Heart left ventricle (tissue), 16 donors: Measurements from ENCODE around the gene DNAJB11. TPM values are rescaled to one million over a fixed set of nuclear protein-coding genes. Genes with fewer than 3 reads are reported as not detected.
"Not testable (repeated sequence)": the region's sequence is repeated elsewhere in the genome, so short reads cannot be mapped to it uniquely, and the experiment has no call there.

Experiments used
- ATAC-seq, 4 donors: fragments of 200-7000 bp; cut with Tn5 transposase; one replicate each; pipeline ENCODE4 v1.9.1; 2020 to 2022; ENCODE audit warnings: moderate library complexity in 4 of 4, mild to moderate bottlenecking in 3 of 4, moderate number of reproducible peaks in 1 of 4
- DNase-seq, 5 donors: peaks; one replicate each; pipeline ENCODE4 v3.0.0-alpha.2; 2020
- H3K27ac ChIP-seq, 12 donors: fragments of 200-600 bp; sonication (generic) in 4 of 12; one replicate each; pipeline versions ENCODE4 v1.5.0 to v1.8.0; 2016 to 2022; ENCODE audit warnings: mild to moderate bottlenecking in 2 of 12
- H3K27me3 ChIP-seq, 9 donors: fragments of 200-600 bp; sonication (generic) in 2 of 9; one replicate each; pipeline versions ENCODE4 v1.5.1 to v1.8.0; 2016 to 2022; ENCODE audit warnings: mild to moderate bottlenecking in 3 of 9
- H3K36me3 ChIP-seq, 9 donors: fragments of 200-600 bp; sonication (generic) in 2 of 9; one replicate each; pipeline versions ENCODE4 v1.5.0 to v1.8.0; 2018 to 2022; ENCODE audit warnings: mild to moderate bottlenecking in 2 of 9
- H3K4me1 ChIP-seq, 12 donors: fragments of 200-600 bp; sonication (generic) in 4 of 12; one replicate each; pipeline versions ENCODE4 v1.5.0 to v1.8.0; 2016 to 2022; ENCODE audit warnings: mild to moderate bottlenecking in 3 of 12
- H3K4me3 ChIP-seq, 12 donors: fragments of 200-600 bp; sonication (generic) in 4 of 12; one replicate each; pipeline versions ENCODE4 v1.5.0 to v1.8.0; 2017 to 2022; ENCODE audit warnings: mild to moderate bottlenecking in 9 of 12, moderate library complexity in 4 of 12
- H3K9me3 ChIP-seq, 12 donors: fragments of 200-600 bp; sonication (generic) in 4 of 12; one replicate each; pipeline versions ENCODE4 v1.5.0 to v1.8.0; 2016 to 2022; ENCODE audit warnings: mild to moderate bottlenecking in 1 of 12
- CTCF ChIP-seq, 12 donors: fragments of 200-600 bp; sonication (generic) in 4 of 12; IDR thresholded peaks; one replicate each; pipeline versions ENCODE4 v1.5.0 to v1.8.0; 2018 to 2022; ENCODE audit warnings: antibody characterized with exemption in 12 of 12, mild to moderate bottlenecking in 5 of 12
- POLR2A ChIP-seq, 2 donors: fragments of 450-650 bp; IDR thresholded peaks; one replicate each; pipeline ENCODE4 v1.6.1; 2017; ENCODE audit warnings: antibody characterized with exemption in 2 of 2, mild to moderate bottlenecking in 2 of 2, moderate library complexity in 2 of 2
- WGBS, 4 donors: extraction: QIAGEN DNeasy Blood & Tissue Kit in 2 of 4; methylation state at CpG; one replicate each; pipeline versions ENCODE4 v1.1.5 to v1.1.7; 2013 to 2018; 5-methylcytosine and 5-hydroxymethylcytosine counted together
- intact Hi-C, 10 donors: fragments of 100-400 bp; cut with DNase I; formaldehyde crosslinking; loops; one replicate each; pipeline versions ENCODE4 v1.11.1 to v1.14.2; 2022
- polyA plus RNA-seq, 2 donors: library from polyadenylated mRNA; stranded (reverse); fragments of 200-250 nt; gene quantifications; one replicate each; pipeline ENCODE4 v1.2.3, GENCODE V29; 2013
- total RNA-seq, 9 donors: library from RNA; depleted of rRNA in 2 of 9; stranded (reverse); fragments of >200 nt in 2 of 9; fragmentation: NEBNext Ultra II Directional in 3 of 9; extraction: Animal tissue kit (Norgen Biotek cat#: 25700) in 3 of 9; gene quantifications; one replicate each; pipeline versions ENCODE4 v1.1.0 to v1.2.4, GENCODE V29; 2016 to 2023
- donor health status: ischemic (EF 13 %, LVEDD 7.1; RV severe dilation, severe dysfunction).
- donor health status: healthy with polysubstance abuse.
- donor health status: DM: no; HTN: yes; CAD: no.
- donor health status: DM: no; HTN: no; CAD: no.
- donor health status: ischemic (EF 25% LVEDD 6.9; RV normal size, moderate dysfunction).
- donor health status: ischemic (EF 25% LVEDD 5.7; RV mildly dilated, moderate dysfunction).
- donor health status: healthy.
- donor health status: DM: yes; HTN: yes; CAD: no.
- donor health status: ischemic (EF 35%, LVEDD 5.7; RV mildly dilated, moderate dysfunction).
- donor health status: nonischemic (EF 11% LVEDD 7.7; RV severe dilation, severe dysfunction).
- donor health status: DM: yes; HTN: yes; CAD: no.
- donor health status: PGD.
- donor health status: ischemic (EF 29% LVEDD 5.4; RV normal size, mild dysfunction).
- donor health status: nonischemic (EF 23%, LVEDD 6.1; RV moderate dilation, normal function).

The DNAJB11 gene
- total and polyA plus RNA-seq, 11 donors: 17.3 to 151 (median 27.2) TPM

- H3K27me3 ChIP-seq: no peaks in the 10 kb centered on the region
- intact Hi-C loops: no loop called here
- ATAC-seq (no peak), DNase-seq (no peak)
- WGBS, 4 donors: 65 to 76% (median 68%) methylated on average over 5 of the region's 5 CpGs
- H3K9me3 ChIP-seq: no peaks in the 10 kb centered on the region
- H3K4me3 ChIP-seq: no peak overlapping the region
- TF ChIP-seq POLR2A (IDR thresholded peaks at IDR 0.05) (no peak), CTCF (IDR thresholded peaks at IDR 0.05) (no peak)
- H3K4me1 ChIP-seq: no peaks in the 10 kb centered on the region
- no peak overlapping the region for H3K27ac ChIP-seq
- peaks cover 0 to 100% (median 92%) of the 10 kb centered on the region in 9 donors for H3K36me3 ChIP-seq
Observed at GRCh38 chr3:186552408-186553031, 18.0 kb upstream of the DNAJB11 start.

GRCh38 chr3:186564586-186564985, 5.9 kb upstream of the DNAJB11 start:
- no peak overlapping the region for H3K27ac ChIP-seq
- H3K4me1 ChIP-seq: peaks cover 0 to 58% (median 30%) of the 10 kb centered on the region in 12 donors
- no peak overlapping the region for H3K4me3 ChIP-seq
- no peak for TF ChIP-seq POLR2A (IDR thresholded peaks at IDR 0.05)
- intact Hi-C loops: loop anchor here in 3 of 10 donors (10.0 kb wide), 2 partner anchors 450 to 460 kb away; partner anchors contain the start of gene ETV5 (in 2 of the 3)
- DNase-seq (no peak), ATAC-seq (no peak)
- H3K36me3 ChIP-seq: peaks cover 0 to 34% (median 18%) of the 10 kb centered on the region in 9 donors
- no peaks in the 10 kb centered on the region for H3K9me3 ChIP-seq
- no peaks in the 10 kb centered on the region for H3K27me3 ChIP-seq

GRCh38 chr3:186566772-186567071, 3.8 kb upstream of the DNAJB11 start:
- H3K4me3 ChIP-seq: peak overlapping the region; percentile 59 to 92 (median 83)
- no peaks in the 10 kb centered on the region for H3K27me3 ChIP-seq
- H3K27ac ChIP-seq: peak overlapping the region; percentile 59 to 94 (median 86)
- peaks cover 0 to 24% (median 18%) of the 10 kb centered on the region in 9 donors for H3K36me3 ChIP-seq
- H3K4me1 ChIP-seq: peaks cover 5 to 56% (median 38%) of the 10 kb centered on the region in 12 donors
- intact Hi-C loops: loop anchor here in 3 of 10 donors (2.0 to 10.0 kb wide), 3 partner anchors 216 to 462 kb away; partner anchors contain the start of genes ETV5 (in 2 of the 3) and EIF4A2 (in 1 of the 3)
- no peak for ATAC-seq
- no peaks in the 10 kb centered on the region for H3K9me3 ChIP-seq
- TF ChIP-seq POLR2A (IDR thresholded peaks at IDR 0.05): no peak
- TF ChIP-seq CTCF (IDR thresholded peaks at IDR 0.05): no peak
- 0 to 2% (median 0%) methylated on average over 7 to 14 of the region's 14 CpGs for WGBS, 4 donors
- no peak for DNase-seq

GRCh38 chr3:186567072-186567921, 3.2 kb upstream of the DNAJB11 start, which contains the start of gene TBCCD1:
TBCCD1 (minus strand) TSS chr3:186567339; CDS start chr3:186564329, 3,010 bp downstream.
- WGBS, 4 donors: 0 to 1% (median 1%) methylated on average over 15 to 66 of the region's 66 CpGs
- TF ChIP-seq POLR2A (IDR thresholded peaks at IDR 0.05) (peak; percentile 82 to 95), CTCF (IDR thresholded peaks at IDR 0.05) (no peak)
- H3K27me3 ChIP-seq: no peaks in the 10 kb centered on the region
- peaks cover 5 to 61% (median 40%) of the 10 kb centered on the region in 12 donors for H3K4me1 ChIP-seq
- H3K4me3 ChIP-seq: peak within 1 kb of the TSS; percentile 59 to 92 (median 83)
- peaks cover 0 to 20% (median 18%) of the 10 kb centered on the region in 9 donors for H3K36me3 ChIP-seq
- H3K9me3 ChIP-seq: no peaks in the 10 kb centered on the region
- ATAC-seq (peak; percentile 57 to 86 (median 77)), DNase-seq (peak; percentile 92 to 96 (median 93))
- H3K27ac ChIP-seq: peak within 1 kb of the TSS; percentile 59 to 94 (median 86)
- intact Hi-C loops: loop anchor here in 3 of 10 donors (2.0 to 10.0 kb wide), 3 partner anchors 216 to 462 kb away; partner anchors contain the start of genes ETV5 (in 2 of the 3) and EIF4A2 (in 1 of the 3)

GRCh38 chr3:186569361-186569760, 1.2 kb upstream of the DNAJB11 start:
- not testable (repeated sequence) for ATAC-seq, H3K27ac ChIP-seq, H3K27me3 ChIP-seq, H3K9me3 ChIP-seq
- Histone ChIP-seq H3K4me3 (peak overlapping the region in 6 of 12 donors; percentile 71 to 97 (median 95)), H3K4me1 (peaks cover 5 to 54% (median 34%) of the 10 kb centered on the region in 12 donors), H3K36me3 (peaks cover 0 to 25% (median 21%) of the 10 kb centered on the region in 9 donors)
- WGBS, 4 donors: 87 to 90% (median 89%) methylated on average over 11 of the region's 11 CpGs
- peak in 1 of 5 donors; percentile 29 for DNase-seq
- intact Hi-C loops: loop anchor here in 3 of 10 donors (10.0 kb wide), 2 partner anchors 455 to 465 kb away; partner anchors contain the start of gene ETV5 (in 2 of the 3)
